Femur (tissue), 1 donor: Measurements from ENCODE around the gene COLQ.

Source experiments
- DNase-seq: peaks from one replicate; pipeline ENCODE4 v3.0.0-alpha.2; 2017

The COLQ gene

GRCh38 chr3:15519096-15519495, 2.4 kb downstream of the COLQ start:
- DNase-seq = no peak

GRCh38 chr3:15514663-15515340, 6.7 kb downstream of the COLQ start:
- no peak for DNase-seq

DNA sequence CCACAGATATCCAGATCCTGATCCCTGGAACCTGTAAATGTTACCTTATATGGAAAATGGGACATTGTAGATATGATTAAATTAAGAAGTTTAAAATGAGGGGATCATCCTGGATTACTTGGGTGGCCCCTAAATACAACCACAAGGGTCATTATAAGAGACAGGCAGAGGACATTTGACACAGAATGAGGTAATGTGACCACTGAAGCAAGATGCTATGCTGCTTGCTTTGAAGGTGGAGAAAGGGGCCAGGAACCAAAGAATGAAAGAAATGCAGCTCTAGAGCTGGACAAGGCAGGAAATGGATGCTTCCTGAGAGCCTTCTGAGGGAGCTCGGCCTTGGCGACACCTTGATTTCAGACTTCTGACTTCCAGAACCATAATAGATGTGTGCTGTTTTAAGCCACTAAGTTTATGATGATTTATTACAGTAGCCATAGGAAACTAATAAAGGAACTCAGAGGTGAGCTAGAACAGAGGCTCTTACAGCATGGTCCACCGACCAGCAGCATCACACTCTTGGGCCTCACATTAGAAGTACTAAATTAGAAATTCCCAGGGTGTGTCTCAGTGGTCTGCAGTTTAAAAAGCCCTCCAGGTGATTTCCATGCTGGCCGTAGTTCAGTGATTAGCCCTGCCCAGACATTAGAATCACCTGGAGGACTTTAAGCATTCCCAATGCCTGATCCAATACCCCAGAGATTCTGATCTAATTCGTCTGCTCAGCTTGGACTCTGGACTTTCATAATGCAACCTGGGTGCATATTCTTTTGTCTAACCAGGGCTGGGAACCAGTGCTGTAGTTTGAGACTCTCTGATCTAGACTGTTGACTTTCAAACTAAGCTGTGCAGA, 7.5 kb downstream of the COLQ start:
- no peak for DNase-seq

- DNase-seq = peak; percentile 42
Observed at GRCh38 chr3:15513116-15513515, 8.4 kb downstream of the COLQ start.

- DNase-seq = peak; percentile 89
Observed at GRCh38 chr3:15512166-15512565, 9.3 kb downstream of the COLQ start.

DNA sequence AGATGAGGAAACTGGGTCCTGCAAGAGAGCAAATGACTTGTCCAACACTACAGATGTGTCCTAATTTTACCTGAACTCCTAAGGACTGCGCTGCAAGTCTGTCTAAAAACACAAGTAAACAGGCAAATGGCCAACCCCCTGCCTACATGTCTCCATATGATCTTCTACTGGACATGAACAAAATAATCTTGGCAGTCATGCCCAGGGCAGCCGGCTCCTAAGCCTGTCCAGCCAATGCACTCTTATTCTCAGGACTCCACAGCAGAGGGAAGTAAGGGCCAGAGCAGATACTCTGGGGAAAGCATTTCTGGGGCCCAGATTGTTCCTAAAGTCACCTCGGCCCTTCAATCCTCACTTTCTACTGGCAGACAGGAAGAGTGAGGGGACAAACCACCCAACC, 10.3 kb downstream of the COLQ start:
- DNase-seq = no peak

- no peak for DNase-seq
Observed at GRCh38 chr3:15510493-15510892, 11.0 kb downstream of the COLQ start.

GRCh38 chr3:15506571-15506970, 14.9 kb downstream of the COLQ start:
- DNase-seq = no peak

GRCh38 chr3:15505479-15506165, 15.9 kb downstream of the COLQ start:
- DNase-seq = no peak

DNA sequence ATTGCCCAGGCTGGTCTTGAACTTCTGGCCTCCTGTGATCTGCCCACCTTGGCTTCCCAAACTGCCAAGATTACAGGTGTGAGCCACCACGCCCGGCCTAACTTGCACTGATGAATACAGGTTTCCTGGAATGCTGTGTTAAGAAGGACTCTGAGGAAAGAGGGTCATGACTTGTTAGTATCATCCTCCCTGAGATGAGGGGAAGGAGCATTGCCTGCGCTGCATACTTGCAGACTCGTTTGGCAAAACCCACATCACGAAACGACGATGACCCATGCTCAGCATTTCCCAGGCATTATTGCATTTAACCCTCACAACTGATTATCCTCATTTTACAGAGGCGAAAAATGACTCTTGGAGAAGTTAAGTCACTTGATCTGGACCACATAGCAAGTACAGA, 18.9 kb downstream of the COLQ start:
- no peak for DNase-seq

- DNase-seq = no peak
Observed at GRCh38 chr3:15501126-15501525, 20.4 kb downstream of the COLQ start.

GRCh38 chr3:15500107-15500724, 21.3 kb downstream of the COLQ start:
- DNase-seq = no peak

DNA sequence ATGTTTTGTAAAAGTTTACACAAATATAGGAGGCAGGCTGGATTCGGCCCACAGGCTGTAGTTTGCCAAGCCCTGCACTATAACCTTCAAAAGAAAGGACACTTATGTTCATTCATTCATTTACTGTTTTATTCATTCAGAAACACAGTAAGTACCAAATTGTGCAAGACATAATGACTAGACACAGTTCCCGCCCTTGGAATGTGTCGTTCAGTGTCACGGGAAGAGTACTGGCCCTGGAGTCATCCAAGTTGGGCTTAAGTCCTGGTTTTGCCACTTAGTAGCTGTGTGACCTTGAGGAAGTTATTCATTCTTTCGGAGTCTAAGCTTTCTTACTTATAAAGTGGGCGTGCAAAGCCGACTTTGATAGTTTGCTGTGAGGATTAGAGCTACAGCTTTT, 22.0 kb downstream of the COLQ start:
- DNase-seq = no peak

- DNase-seq = peak; percentile 49
Observed at GRCh38 chr3:15498431-15499214, 22.9 kb downstream of the COLQ start.

- DNase-seq = no peak
Observed at GRCh38 chr3:15497964-15498363, 23.5 kb downstream of the COLQ start.

- DNase-seq = no peak
Observed at GRCh38 chr3:15496341-15496664, 25.2 kb downstream of the COLQ start.

GRCh38 chr3:15495461-15496340, 25.8 kb downstream of the COLQ start:
- DNase-seq = no peak

DNA sequence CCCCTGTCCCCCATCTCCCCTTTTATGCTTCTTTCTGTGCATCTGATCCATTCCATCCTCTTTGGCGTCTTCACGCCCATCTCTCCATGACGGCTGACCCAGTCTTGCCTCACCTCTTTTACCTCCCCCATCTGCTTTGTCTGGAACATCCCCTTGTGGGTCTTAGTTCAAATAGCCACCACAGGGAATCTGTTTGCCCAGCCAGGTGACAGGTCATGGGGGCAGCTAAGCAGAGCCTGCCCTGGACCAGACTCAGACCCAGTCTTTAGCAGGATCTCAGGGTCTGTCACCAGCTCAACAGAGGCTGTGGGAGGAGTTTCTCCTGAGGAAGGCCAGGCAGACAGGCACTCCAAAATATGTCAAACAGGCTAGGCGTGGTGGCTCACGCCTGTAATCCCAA, 28.1 kb downstream of the COLQ start:
- DNase-seq = no peak

GRCh38 chr3:15492847-15493360, 28.6 kb downstream of the COLQ start:
- DNase-seq = no peak

GRCh38 chr3:15491143-15491542, 30.4 kb downstream of the COLQ start:
- DNase-seq = no peak

- DNase-seq = no peak
Observed at GRCh38 chr3:15490158-15490557, 31.3 kb downstream of the COLQ start.
